K562 (cell line): ENCODE data around the gene ADM. TPM values are rescaled to one million over a fixed set of nuclear protein-coding genes. Genes with fewer than 3 reads are reported as not detected.

Experiments
- ATAC-seq: fragments of 200-7000 bp; cut with Tn5 transposase; 3 replicates; pipeline ENCODE4 v1.9.1; 2020; ENCODE audit warnings: moderate library complexity
- BruUV-seq: library from RNA; stranded (reverse); fragments of 400-500 nt; replicated peaks from 2 replicates; lab custom pipeline; 2021; lab: Mats Ljungman, UMichigan
- CTCF ChIA-PET: fragments of 300-600 bp; formaldehyde crosslinking; extraction: SDS; loops from one replicate; lab custom pipeline; 2021; ENCODE audit warnings: low intra/inter-chr PET ratio; lab: Yijun Ruan, JAX
- POLR2A ChIA-PET: fragments of 300-600, 350-650 bp; sonication (Branson Sonifier 250); formaldehyde crosslinking; extraction: SDS; loops from one replicate; lab custom pipeline; 2021; ENCODE audit warnings: antibody characterized with exemption, inconsistent platforms; lab: Yijun Ruan, JAX
- DNase-seq, 4 experiments: peaks; one replicate each; pipeline versions ENCODE4 v3.0.0 to v3.0.0-alpha.2; 2011 to 2018; ENCODE audit warnings: low spot score in 3 of 4, mixed read lengths in 3 of 4; ENCODE audit errors: extremely low read depth in 1 of 4
- FAIRE-seq: peaks from 2 replicates; lab custom pipeline; 2011; peaks lifted over from hg19 to GRCh38; lab: Jason Lieb, UNC
- H2AFZ ChIP-seq: 2 replicates; pipeline ENCODE4 v1.6.0; 2011; ENCODE audit warnings: low read depth, low read length, control low read depth, inconsistent platforms
- H3K27ac ChIP-seq: fragments of 200-600 bp; 3 replicates; pipeline ENCODE4 v1.8.0; 2011; ENCODE audit warnings: low read depth, mild to moderate bottlenecking, control low read depth, inconsistent platforms, low read length, moderate library complexity, mixed read lengths; ENCODE audit errors: extremely low read depth
- H3K27me3 ChIP-seq, 2 experiments: fragments of 300-600 bp in 1 of 2; 2 replicates in 1 of 2; 3 replicates in 1 of 2; pipeline versions ENCODE4 v1.6.0 to v1.8.0; 2011; ENCODE audit warnings: inconsistent platforms in 2 of 2, low read length in 2 of 2, mild to moderate bottlenecking in 1 of 2, mixed read lengths in 1 of 2, moderate library complexity in 1 of 2; ENCODE audit not compliant: control insufficient read depth in 2 of 2, insufficient read depth in 2 of 2
- H3K36me3 ChIP-seq: fragments of 300-600 bp; 3 replicates; pipeline ENCODE4 v1.8.0; 2011; ENCODE audit warnings: mild to moderate bottlenecking, low read length, inconsistent platforms; ENCODE audit not compliant: control insufficient read depth, insufficient read depth
- H3K4me1 ChIP-seq, 2 experiments: fragments of 200-600 bp in 1 of 2; replicated peaks in 1 of 2; 2 replicates in 1 of 2; 3 replicates in 1 of 2; pipeline versions ENCODE4 v1.5.1 to v1.8.0; 2011; ENCODE audit warnings: inconsistent platforms in 2 of 2, low read length in 2 of 2, mild to moderate bottlenecking in 1 of 2, mixed read lengths in 1 of 2, moderate library complexity in 1 of 2; ENCODE audit not compliant: control insufficient read depth in 2 of 2, insufficient read depth in 2 of 2
- H3K4me2 ChIP-seq: 2 replicates; pipeline ENCODE4 v1.6.1; 2011; ENCODE audit warnings: low read length, control low read depth, inconsistent platforms, mixed read lengths; ENCODE audit not compliant: insufficient read depth
- H3K4me3 ChIP-seq: fragments of 200-600 bp; sonication (generic), shearing (Covaris generic); 2 replicates; pipeline ENCODE4 v1.5.1; 2016; ENCODE audit warnings: control low read depth, inconsistent platforms
- H3K79me2 ChIP-seq: fragments of 200-600 bp; 3 replicates; pipeline ENCODE4 v1.8.0; 2011; ENCODE audit warnings: low read length, inconsistent platforms; ENCODE audit not compliant: control insufficient read depth, insufficient read depth
- H3K9ac ChIP-seq, 2 experiments: 2 replicates each; pipeline versions ENCODE4 v1.6.0 to v1.6.1; 2011; ENCODE audit warnings: low read depth in 2 of 2, low read length in 2 of 2, control low read depth in 1 of 2, inconsistent platforms in 1 of 2, mild to moderate bottlenecking in 1 of 2, mixed read lengths in 1 of 2; ENCODE audit not compliant: insufficient read depth in 1 of 2
- H3K9me1 ChIP-seq: one replicate; pipeline ENCODE4 v1.6.0; 2011; ENCODE audit warnings: inconsistent platforms, mild to moderate bottlenecking, low read length, moderate library complexity; ENCODE audit not compliant: control insufficient read depth, insufficient read depth
- H3K9me3 ChIP-seq: replicated peaks from 2 replicates; pipeline ENCODE4 v1.5.1; 2011; ENCODE audit warnings: low read depth, low read length, inconsistent platforms; ENCODE audit not compliant: control insufficient read depth, insufficient read depth
- H4K20me1 ChIP-seq: replicated peaks from 2 replicates; pipeline ENCODE4 v1.6.1; 2011; ENCODE audit warnings: low read length, inconsistent platforms, mixed read lengths; ENCODE audit not compliant: control insufficient read depth, insufficient read depth
- ARID4B ChIP-seq: sonication (generic); formaldehyde crosslinking; IDR thresholded peaks from 2 replicates; pipeline ENCODE4 v1.8.0; 2022; ENCODE audit warnings: mild to moderate bottlenecking, missing genetic modification reagents
- MEIS2 ChIP-seq: fragments of 450-650 bp; IDR thresholded peaks from 2 replicates; pipeline ENCODE4 v1.6.1; 2014; ENCODE audit warnings: mild to moderate bottlenecking; ENCODE audit not compliant: partially characterized antibody
- WGBS: fragments of 100-300 bp; shearing (Covaris generic); methylation state at CpG from one replicate; pipeline ENCODE4 v1.1.6; 2016; ENCODE audit warnings: low coverage, mixed read lengths; ENCODE audit not compliant: insufficient coverage; ENCODE audit errors: missing lambda C conversion rate; 5-methylcytosine and 5-hydroxymethylcytosine counted together
- in situ Hi-C: fragments of 300-500 bp; cut with MboI; formaldehyde crosslinking; loops from 4 replicates; pipeline ENCODE4 v1.15.0; 2018; ENCODE audit warnings: inconsistent platforms, mixed read lengths
- intact Hi-C: fragments of 100-400 bp; cut with micrococcal nuclease; formaldehyde crosslinking; loops from 2 replicates; pipeline ENCODE4 v1.14.2; 2022
- polyA plus RNA-seq, 8 experiments: library from polyadenylated mRNA; depleted of rRNA in 4 of 8; stranded (reverse) in 5 of 8; unstranded in 3 of 8; fragments of >200 nt; fragmentation: Nextera tagmentation in 2 of 8; fragmentation: Illumina TruSeq in 1 of 8; extraction: Ambion mirVana in 2 of 8; extraction: Trizol in 1 of 8; gene quantifications; 2 replicates each; pipeline versions ENCODE4 v1.2.1 to v1.2.3, GENCODE V29; 2011 to 2014; ENCODE audit warnings: inconsistent platforms in 1 of 8, missing spikeins in 1 of 8
- total RNA-seq, 7 experiments: library from RNA; depleted of rRNA in 6 of 7; stranded (reverse); fragments of >200 nt in 6 of 7; fragmentation: Illumina TruSeq in 2 of 7; extraction: Trizol in 2 of 7; gene quantifications; 2 replicates each; pipeline versions ENCODE4 v1.2.1 to v1.2.3, GENCODE V29; 2011 to 2021; ENCODE audit warnings: low replicate concordance in 1 of 7
- TF ChIP-seq, protein P1 (sequence below), 2 experiments: IDR thresholded peaks in 1 of 2; conservative IDR thresholded peaks in 1 of 2; 2 replicates each; pipeline ENCODE4 v1.6.1; 2016; ENCODE audit warnings: low read depth in 2 of 2, mild to moderate bottlenecking in 1 of 2, missing compliant biosample characterization in 1 of 2, missing genetic modification characterization in 1 of 2, moderate library complexity in 1 of 2

The ADM gene
- total and polyA plus RNA-seq, 9 of the 15 experiments (the other 6 are each of a cell fraction or from before 2014, with no cell fraction given): 0.23 to 0.49 (median 0.32) TPM; not detected in 6

GRCh38 chr11:10295064-10295901 is 9.6 kb upstream of the ADM start:
- CTCF ChIA-PET: no interaction called here
- intact Hi-C loops (no loop called here), in situ Hi-C loops (loop anchor here (10.0 kb wide), 1 partner anchor 1930 kb away; no protein-coding TSS in a partner anchor)
- H3K4me3 ChIP-seq: no peak overlapping the region
- no peak overlapping the region for H3K9ac ChIP-seq
- no peak for FAIRE-seq
- no peak for DNase-seq
- peaks cover 10 to 16% of the 10 kb centered on the region in 2 experiments; a peak in 3 of 5 replicates for H3K4me1 ChIP-seq
- H3K27me3 ChIP-seq: no peaks in the 10 kb centered on the region; a peak in 1 of 5 replicates
- no peaks in the 10 kb centered on the region for H3K9me3 ChIP-seq
- H3K79me2 ChIP-seq: peaks cover 4% of the 10 kb centered on the region; the same call in 1 of the 3 replicates
- no peaks in the 10 kb centered on the region for H3K36me3 ChIP-seq
- POLR2A ChIA-PET: interaction anchor here (0.6 kb wide), 1 partner anchor 13 kb away, joined by 3 read pairs; no protein-coding TSS in a partner anchor
- H3K9me1 ChIP-seq: no peaks in the 10 kb centered on the region
- no TSS peak for BruUV-seq
- H2AFZ ChIP-seq: no peak overlapping the region
- no peak overlapping the region for H3K27ac ChIP-seq
- H3K4me2 ChIP-seq: no peak overlapping the region
- H4K20me1 ChIP-seq: no peaks in the 10 kb centered on the region
- 45% methylated on average over 10 of the region's 10 CpGs for WGBS
- peak; percentile 28 for TF ChIP-seq MEIS2
- TF ChIP-seq ARID4B (CRISPR knock-in tag): no peak
- TF ChIP-seq, protein P1, sequence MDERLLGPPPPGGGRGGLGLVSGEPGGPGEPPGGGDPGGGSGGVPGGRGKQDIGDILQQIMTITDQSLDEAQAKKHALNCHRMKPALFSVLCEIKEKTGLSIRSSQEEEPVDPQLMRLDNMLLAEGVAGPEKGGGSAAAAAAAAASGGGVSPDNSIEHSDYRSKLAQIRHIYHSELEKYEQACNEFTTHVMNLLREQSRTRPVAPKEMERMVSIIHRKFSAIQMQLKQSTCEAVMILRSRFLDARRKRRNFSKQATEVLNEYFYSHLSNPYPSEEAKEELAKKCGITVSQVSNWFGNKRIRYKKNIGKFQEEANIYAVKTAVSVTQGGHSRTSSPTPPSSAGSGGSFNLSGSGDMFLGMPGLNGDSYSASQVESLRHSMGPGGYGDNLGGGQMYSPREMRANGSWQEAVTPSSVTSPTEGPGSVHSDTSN (CRISPR knock-in tag; IDR thresholded peaks at IDR 0.05; ENCODE audit: low read depth): no peak
- TF ChIP-seq, protein P1 (tag; conservative IDR thresholded peaks at IDR 0.05; ENCODE audit: low read depth): peak; percentile 23; the same call in 1 of the 2 replicates
- no peak for ATAC-seq
